HepG2 (cell line): ENCODE measurements around the gene SLC6A9. TPM values are rescaled to one million over a fixed set of nuclear protein-coding genes. Genes with fewer than 3 reads are reported as not detected.

Experiments
- MEIS1 ChIP-seq: sonication (generic); formaldehyde crosslinking; IDR thresholded peaks from 2 replicates; pipeline ENCODE4 v1.9.0; 2021; ENCODE audit warnings: mild to moderate bottlenecking, missing genetic modification reagents, moderate library complexity, borderline replicate concordance
- NONO ChIP-seq, 2 experiments: fragments of 450-650 bp in 1 of 2; sonication (generic) in 1 of 2; formaldehyde crosslinking in 1 of 2; IDR thresholded peaks in 1 of 2; conservative IDR thresholded peaks in 1 of 2; 2 replicates each; pipeline versions ENCODE4 v1.6.1 to v1.8.0; 2017 to 2022; ENCODE audit warnings: mild to moderate bottlenecking in 1 of 2, missing genetic modification reagents in 1 of 2, moderate library complexity in 1 of 2
- NR2F1 ChIP-seq, 2 experiments: fragments of 450-650 bp in 1 of 2; formaldehyde crosslinking in 1 of 2; IDR thresholded peaks; 2 replicates each; pipeline versions ENCODE4 v1.5.0 to v1.6.1; 2016 to 2020; ENCODE audit warnings: mild to moderate bottlenecking in 1 of 2, missing compliant biosample characterization in 1 of 2, missing genetic modification reagents in 1 of 2, moderate library complexity in 1 of 2
- POLR2AphosphoS5 ChIP-seq: IDR thresholded peaks from 2 replicates; pipeline ENCODE4 v1.6.1; 2012; ENCODE audit warnings: low read depth, low read length
- RAD21 ChIP-seq: fragments of 450-650 bp; formaldehyde crosslinking; IDR thresholded peaks from 2 replicates; pipeline ENCODE4 v1.5.0; 2020; ENCODE audit warnings: mild to moderate bottlenecking
- REL ChIP-seq: sonication (generic); formaldehyde crosslinking; conservative IDR thresholded peaks from 2 replicates; pipeline ENCODE4 v1.8.0; 2022; ENCODE audit warnings: mild to moderate bottlenecking, missing genetic modification reagents, moderate library complexity
- SRY ChIP-seq: sonication (generic); formaldehyde crosslinking; IDR thresholded peaks from 2 replicates; pipeline ENCODE4 v1.8.0; 2022; ENCODE audit warnings: mild to moderate bottlenecking, missing genetic modification reagents
- ZFY ChIP-seq: sonication (generic); formaldehyde crosslinking; IDR thresholded peaks from 2 replicates; pipeline ENCODE4 v1.4.0; 2020; ENCODE audit warnings: missing genetic modification reagents
- ZNF138 ChIP-seq: sonication (generic); formaldehyde crosslinking; IDR thresholded peaks from 2 replicates; pipeline ENCODE4 v1.5.0; 2020; ENCODE audit warnings: mild to moderate bottlenecking, low read depth, missing genetic modification reagents
- ZNF512 ChIP-seq: sonication (generic); formaldehyde crosslinking; IDR thresholded peaks from 2 replicates; pipeline ENCODE4 v1.4.0; 2020; ENCODE audit warnings: mild to moderate bottlenecking, missing genetic modification reagents
- ZNF589 ChIP-seq: sonication (generic); formaldehyde crosslinking; conservative IDR thresholded peaks from 2 replicates; pipeline ENCODE4 v1.8.0; 2022; ENCODE audit warnings: mild to moderate bottlenecking, moderate library complexity, missing genetic modification reagents
- ZNF775 ChIP-seq: sonication (generic); formaldehyde crosslinking; IDR thresholded peaks from 2 replicates; pipeline ENCODE4 v1.4.0; 2020; ENCODE audit warnings: missing genetic modification reagents, mild to moderate bottlenecking, moderate library complexity, borderline replicate concordance
- ZSCAN25 ChIP-seq: sonication (generic); formaldehyde crosslinking; IDR thresholded peaks from 2 replicates; pipeline ENCODE4 v1.8.0; 2022; ENCODE audit warnings: mild to moderate bottlenecking, missing genetic modification reagents
- polyA plus RNA-seq, 8 experiments: library from polyadenylated mRNA; depleted of rRNA in 3 of 8; stranded (reverse) in 7 of 8; unstranded in 1 of 8; fragments of >200 nt; fragmentation: Illumina TruSeq in 4 of 8; extraction: Trizol in 4 of 8; gene quantifications; 2 replicates each; pipeline versions ENCODE4 v1.2.1 to v1.2.3, GENCODE V29; 2011 to 2016; ENCODE audit warnings: low read depth in 4 of 8, missing spikeins in 1 of 8, mixed read lengths in 1 of 8; ENCODE audit not compliant: insufficient read depth in 1 of 8
- total RNA-seq, 5 experiments: library from RNA; depleted of rRNA; stranded (reverse); fragments of >200 nt; fragmentation: Illumina TruSeq; extraction: Trizol; gene quantifications; 2 replicates each; pipeline ENCODE4 v1.2.3, GENCODE V29; 2016; ENCODE audit warnings: low read depth in 1 of 5
- TF ChIP-seq, protein P1 (sequence below), 2 experiments: sonication (generic) in 1 of 2; formaldehyde crosslinking in 1 of 2; IDR thresholded peaks; 2 replicates each; pipeline versions ENCODE4 v1.4.0 to v1.6.1; 2018 to 2020; ENCODE audit warnings: missing genetic modification reagents in 2 of 2, borderline replicate concordance in 1 of 2, low read depth in 1 of 2, mild to moderate bottlenecking in 1 of 2, missing biosample characterization in 1 of 2
- TF ChIP-seq, protein P2 (sequence below): sonication (generic); formaldehyde crosslinking; IDR thresholded peaks from 2 replicates; pipeline ENCODE4 v1.4.0; 2020; ENCODE audit warnings: low read depth, mild to moderate bottlenecking, missing genetic modification reagents
- TF ChIP-seq, protein P3 (sequence below): sonication (generic); formaldehyde crosslinking; conservative IDR thresholded peaks from 2 replicates; pipeline ENCODE4 v1.8.0; 2022; ENCODE audit warnings: mild to moderate bottlenecking, moderate library complexity, missing genetic modification reagents
- TF ChIP-seq, protein P4 (sequence below): sonication (generic); formaldehyde crosslinking; IDR thresholded peaks from 2 replicates; pipeline ENCODE4 v1.5.0; 2020; ENCODE audit warnings: mild to moderate bottlenecking, missing genetic modification reagents, moderate library complexity

SLC6A9 gene
- total and polyA plus RNA-seq, 2 of the 13 experiments (the other 11 are each of a cell fraction or from before 2014, with no cell fraction given), result 8.5 to 9.9 TPM

DNA sequence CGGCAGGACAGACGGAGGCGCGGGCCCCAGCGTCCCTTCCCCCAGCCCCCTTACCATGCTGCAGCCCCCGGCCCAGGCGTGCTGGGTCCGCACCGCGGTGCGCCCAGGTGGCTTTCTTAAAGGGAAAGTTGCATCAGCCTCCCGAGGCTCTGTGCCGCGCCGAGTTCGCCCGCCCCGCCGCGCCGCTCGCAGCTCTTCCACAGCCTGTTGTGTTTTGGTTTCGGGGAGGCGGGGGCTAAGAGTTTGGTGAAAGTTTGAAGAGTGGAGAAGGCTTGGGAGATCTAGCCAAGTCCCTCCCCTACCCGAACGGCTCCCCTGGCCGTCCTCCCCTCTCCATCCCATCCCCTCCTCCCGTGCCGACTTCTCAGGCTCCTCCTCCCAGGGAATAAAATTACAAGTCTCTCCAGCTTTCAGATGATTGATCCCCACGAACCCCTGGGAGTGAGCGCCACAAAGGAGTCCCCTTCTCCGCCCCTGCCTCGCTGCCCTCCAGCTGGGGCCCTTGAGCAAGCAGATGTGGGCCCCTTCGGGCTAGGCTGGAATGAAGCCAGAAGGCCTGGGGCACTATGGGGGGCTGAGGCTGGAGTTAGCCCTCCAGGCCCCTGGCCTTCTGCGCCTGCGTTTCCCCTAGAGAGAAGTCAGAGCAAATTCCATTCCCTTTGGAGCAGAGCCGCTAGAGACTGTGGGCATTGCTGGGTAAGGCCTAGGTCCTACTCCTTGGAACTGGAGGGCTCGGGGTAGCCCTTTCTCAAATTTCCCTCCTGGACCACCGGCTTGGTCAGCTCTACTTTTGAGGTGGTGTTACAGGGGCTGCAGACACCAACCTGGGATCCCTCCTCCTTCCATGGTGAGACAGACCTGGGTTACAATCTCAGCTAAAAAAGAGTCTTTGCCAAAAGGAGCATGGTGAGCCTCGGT lies at the start of gene SLC6A9 (continued):
- TF ChIP-seq, protein P1, sequence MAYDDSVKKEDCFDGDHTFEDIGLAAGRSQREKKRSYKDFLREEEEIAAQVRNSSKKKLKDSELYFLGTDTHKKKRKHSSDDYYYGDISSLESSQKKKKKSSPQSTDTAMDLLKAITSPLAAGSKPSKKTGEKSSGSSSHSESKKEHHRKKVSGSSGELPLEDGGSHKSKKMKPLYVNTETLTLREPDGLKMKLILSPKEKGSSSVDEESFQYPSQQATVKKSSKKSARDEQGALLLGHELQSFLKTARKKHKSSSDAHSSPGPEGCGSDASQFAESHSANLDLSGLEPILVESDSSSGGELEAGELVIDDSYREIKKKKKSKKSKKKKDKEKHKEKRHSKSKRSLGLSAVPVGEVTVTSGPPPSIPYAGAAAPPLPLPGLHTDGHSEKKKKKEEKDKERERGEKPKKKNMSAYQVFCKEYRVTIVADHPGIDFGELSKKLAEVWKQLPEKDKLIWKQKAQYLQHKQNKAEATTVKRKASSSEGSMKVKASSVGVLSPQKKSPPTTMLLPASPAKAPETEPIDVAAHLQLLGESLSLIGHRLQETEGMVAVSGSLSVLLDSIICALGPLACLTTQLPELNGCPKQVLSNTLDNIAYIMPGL (CRISPR knock-in tag; IDR thresholded peaks at IDR 0.05; ENCODE audit: borderline replicate concordance in 1 of 2, low read depth in 1 of 2), result peak in 1 of 2 experiments; percentile 41; a peak in 2 of 4 replicates
- no peak for TF ChIP-seq ZSCAN25 (CRISPR knock-in tag)
- peak; percentile 75; the same call in 1 of the 2 replicates for TF ChIP-seq POLR2AphosphoS5
- 0 out of 2 replicates have a peak, but pooled peaks have one; percentile 5 for TF ChIP-seq RAD21
- no peak for TF ChIP-seq NR2F1 (CRISPR knock-in tag; IDR thresholded peaks at IDR 0.05)
- TF ChIP-seq, protein P2, sequence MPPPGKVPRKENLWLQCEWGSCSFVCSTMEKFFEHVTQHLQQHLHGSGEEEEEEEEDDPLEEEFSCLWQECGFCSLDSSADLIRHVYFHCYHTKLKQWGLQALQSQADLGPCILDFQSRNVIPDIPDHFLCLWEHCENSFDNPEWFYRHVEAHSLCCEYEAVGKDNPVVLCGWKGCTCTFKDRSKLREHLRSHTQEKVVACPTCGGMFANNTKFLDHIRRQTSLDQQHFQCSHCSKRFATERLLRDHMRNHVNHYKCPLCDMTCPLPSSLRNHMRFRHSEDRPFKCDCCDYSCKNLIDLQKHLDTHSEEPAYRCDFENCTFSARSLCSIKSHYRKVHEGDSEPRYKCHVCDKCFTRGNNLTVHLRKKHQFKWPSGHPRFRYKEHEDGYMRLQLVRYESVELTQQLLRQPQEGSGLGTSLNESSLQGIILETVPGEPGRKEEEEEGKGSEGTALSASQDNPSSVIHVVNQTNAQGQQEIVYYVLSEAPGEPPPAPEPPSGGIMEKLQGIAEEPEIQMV, result 0 out of 2 replicates have a peak, but pooled peaks have one; percentile 52
- TF ChIP-seq ZNF775 (CRISPR knock-in tag), result 0 out of 2 replicates have a peak, but pooled peaks have one; percentile 69
- 0 out of 2 replicates have a peak, but pooled peaks have one; percentile 47 for TF ChIP-seq REL (CRISPR knock-in tag)
- 0 out of 2 replicates have a peak, but pooled peaks have one; percentile 37 for TF ChIP-seq MEIS1 (CRISPR knock-in tag)
- peak; percentile 84 for TF ChIP-seq ZFY (CRISPR knock-in tag)
- TF ChIP-seq ZNF589 (CRISPR knock-in tag), result no peak
- TF ChIP-seq, protein P3, sequence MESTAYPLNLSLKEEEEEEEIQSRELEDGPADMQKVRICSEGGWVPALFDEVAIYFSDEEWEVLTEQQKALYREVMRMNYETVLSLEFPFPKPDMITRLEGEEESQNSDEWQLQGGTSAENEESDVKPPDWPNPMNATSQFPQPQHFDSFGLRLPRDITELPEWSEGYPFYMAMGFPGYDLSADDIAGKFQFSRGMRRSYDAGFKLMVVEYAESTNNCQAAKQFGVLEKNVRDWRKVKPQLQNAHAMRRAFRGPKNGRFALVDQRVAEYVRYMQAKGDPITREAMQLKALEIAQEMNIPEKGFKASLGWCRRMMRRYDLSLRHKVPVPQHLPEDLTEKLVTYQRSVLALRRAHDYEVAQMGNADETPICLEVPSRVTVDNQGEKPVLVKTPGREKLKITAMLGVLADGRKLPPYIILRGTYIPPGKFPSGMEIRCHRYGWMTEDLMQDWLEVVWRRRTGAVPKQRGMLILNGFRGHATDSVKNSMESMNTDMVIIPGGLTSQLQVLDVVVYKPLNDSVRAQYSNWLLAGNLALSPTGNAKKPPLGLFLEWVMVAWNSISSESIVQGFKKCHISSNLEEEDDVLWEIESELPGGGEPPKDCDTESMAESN, result peak; percentile 54; the same call in 1 of the 2 replicates
- TF ChIP-seq NONO (IDR thresholded peaks at IDR 0.05), result no peak
- TF ChIP-seq NONO (CRISPR knock-in tag; conservative IDR thresholded peaks at IDR 0.05), result peak; percentile 36; the same call in 1 of the 2 replicates
- TF ChIP-seq ZNF138 (CRISPR knock-in tag), result 0 out of 2 replicates have a peak, but pooled peaks have one; percentile 47
- TF ChIP-seq SRY (CRISPR knock-in tag), result 0 out of 2 replicates have a peak, but pooled peaks have one; percentile 69
- TF ChIP-seq, protein P4, sequence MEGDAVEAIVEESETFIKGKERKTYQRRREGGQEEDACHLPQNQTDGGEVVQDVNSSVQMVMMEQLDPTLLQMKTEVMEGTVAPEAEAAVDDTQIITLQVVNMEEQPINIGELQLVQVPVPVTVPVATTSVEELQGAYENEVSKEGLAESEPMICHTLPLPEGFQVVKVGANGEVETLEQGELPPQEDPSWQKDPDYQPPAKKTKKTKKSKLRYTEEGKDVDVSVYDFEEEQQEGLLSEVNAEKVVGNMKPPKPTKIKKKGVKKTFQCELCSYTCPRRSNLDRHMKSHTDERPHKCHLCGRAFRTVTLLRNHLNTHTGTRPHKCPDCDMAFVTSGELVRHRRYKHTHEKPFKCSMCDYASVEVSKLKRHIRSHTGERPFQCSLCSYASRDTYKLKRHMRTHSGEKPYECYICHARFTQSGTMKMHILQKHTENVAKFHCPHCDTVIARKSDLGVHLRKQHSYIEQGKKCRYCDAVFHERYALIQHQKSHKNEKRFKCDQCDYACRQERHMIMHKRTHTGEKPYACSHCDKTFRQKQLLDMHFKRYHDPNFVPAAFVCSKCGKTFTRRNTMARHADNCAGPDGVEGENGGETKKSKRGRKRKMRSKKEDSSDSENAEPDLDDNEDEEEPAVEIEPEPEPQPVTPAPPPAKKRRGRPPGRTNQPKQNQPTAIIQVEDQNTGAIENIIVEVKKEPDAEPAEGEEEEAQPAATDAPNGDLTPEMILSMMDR, result 0 out of 2 replicates have a peak, but pooled peaks have one; percentile 5
- no peak for TF ChIP-seq ZNF512
